Activated T-cell treated with anti-CD3 and anti-CD28 coated beads for 4 hours (primary cell): ENCODE measurements around the gene IZUMO1R.
"Not testable (repeated sequence)": the region's sequence is repeated elsewhere in the genome, so short reads cannot be mapped to it uniquely, and the experiment has no call there.

Experiments used
- DNase-seq: peaks from one replicate; pipeline ENCODE4 v3.0.0-alpha.2; 2020

The IZUMO1R gene

GRCh38 chr11:94303966-94304958 lies at the start of gene IZUMO1R:
TSS of gene IZUMO1R (plus strand) at chr11:94304580. CDS start at chr11:94305637, 1,057 bp downstream.
- DNase-seq, result no peak

DNA sequence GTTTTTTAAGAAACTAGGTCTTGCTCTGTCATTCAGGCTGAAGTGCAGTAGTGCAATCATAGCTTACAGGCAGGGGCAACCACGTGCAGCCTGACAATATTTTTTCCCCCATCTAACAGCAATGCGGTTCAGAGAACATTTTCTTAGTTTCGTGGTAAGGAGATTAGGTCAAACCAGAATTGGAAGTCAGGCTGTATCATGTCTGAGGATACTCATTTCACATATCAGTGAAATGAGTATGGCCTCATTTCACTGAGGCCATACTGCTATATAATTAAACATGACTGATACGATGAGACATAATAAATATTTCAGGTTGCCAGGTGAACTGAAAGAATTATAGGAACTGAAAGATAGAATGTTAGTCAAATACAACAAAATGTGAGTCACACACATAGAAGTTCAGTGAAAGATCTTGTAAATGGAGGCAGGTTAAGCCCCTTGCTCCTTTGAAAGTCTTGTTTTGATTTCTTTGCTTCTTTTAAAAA lies 32.5 kb upstream of the IZUMO1R start:
- DNase-seq, result no peak

GRCh38 chr11:94272738-94273313 lies 31.6 kb upstream of the IZUMO1R start:
- no peak for DNase-seq

- DNase-seq, result no peak
Observed at GRCh38 chr11:94275961-94276360, 28.4 kb upstream of the IZUMO1R start.

DNA sequence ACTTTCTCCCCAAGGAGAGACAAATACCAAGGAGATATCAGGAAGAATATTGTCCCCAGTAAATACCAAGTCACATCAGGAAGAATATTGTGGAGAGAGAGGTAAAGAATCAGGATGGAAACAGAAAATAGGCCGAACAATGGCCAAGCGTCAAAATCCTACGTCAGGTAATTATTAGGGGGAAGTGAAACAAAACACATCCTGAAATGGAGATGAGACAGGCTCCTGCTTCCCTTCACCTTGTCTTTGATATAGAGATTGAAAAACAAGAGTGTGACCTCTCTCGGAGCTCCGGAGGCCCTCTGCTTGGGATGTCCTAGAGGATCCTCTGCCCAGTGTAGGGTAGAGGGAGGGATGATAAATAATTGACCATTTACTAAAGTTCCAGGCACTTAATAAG lies 27.4 kb upstream of the IZUMO1R start:
- DNase-seq, result no peak

GRCh38 chr11:94278207-94278606 lies 26.2 kb upstream of the IZUMO1R start:
- DNase-seq, result not testable (repeated sequence)

DNA sequence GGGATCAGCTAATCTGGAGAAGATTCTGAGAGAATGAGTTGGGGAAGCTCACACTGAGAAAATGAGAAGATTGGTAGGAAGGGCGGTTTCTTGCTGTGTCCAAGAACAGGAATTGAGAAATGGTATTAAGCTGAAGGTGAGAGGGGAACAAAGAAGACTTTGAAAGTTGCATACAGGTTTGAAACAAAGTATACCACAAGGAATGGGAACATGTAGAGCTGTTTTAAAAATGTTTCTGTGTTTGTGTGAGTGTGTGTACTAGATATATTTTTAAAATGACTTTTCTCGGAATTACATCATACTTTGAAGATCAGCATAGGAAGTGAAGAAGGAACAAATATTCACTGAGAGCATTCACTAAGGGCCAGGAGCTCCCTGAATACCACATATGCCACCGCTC lies 24.4 kb upstream of the IZUMO1R start:
- no peak for DNase-seq

DNA sequence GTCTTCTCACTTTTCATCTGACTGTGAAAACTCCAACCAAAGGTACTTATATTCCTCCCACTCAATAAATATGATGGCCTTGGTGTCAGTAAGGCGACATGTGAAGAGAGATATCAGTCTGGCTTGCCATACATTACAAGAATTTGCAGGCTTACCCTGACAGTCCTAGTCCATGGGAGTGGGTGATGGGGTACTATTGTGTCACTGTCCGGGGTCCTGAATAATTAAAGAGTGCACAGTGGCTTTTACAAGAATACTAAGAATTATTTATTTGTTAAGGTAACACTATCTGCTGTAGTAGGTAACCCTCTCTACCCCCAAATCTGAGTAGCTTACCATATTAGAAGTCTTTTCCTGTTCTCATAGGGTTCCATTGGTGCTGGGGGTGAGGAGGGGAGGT lies 23.1 kb upstream of the IZUMO1R start:
- no peak for DNase-seq

- DNase-seq, result no peak
Observed at GRCh38 chr11:94283678-94284077, 20.7 kb upstream of the IZUMO1R start.

- DNase-seq, result no peak
Observed at GRCh38 chr11:94295534-94295933, 8.8 kb upstream of the IZUMO1R start.

DNA sequence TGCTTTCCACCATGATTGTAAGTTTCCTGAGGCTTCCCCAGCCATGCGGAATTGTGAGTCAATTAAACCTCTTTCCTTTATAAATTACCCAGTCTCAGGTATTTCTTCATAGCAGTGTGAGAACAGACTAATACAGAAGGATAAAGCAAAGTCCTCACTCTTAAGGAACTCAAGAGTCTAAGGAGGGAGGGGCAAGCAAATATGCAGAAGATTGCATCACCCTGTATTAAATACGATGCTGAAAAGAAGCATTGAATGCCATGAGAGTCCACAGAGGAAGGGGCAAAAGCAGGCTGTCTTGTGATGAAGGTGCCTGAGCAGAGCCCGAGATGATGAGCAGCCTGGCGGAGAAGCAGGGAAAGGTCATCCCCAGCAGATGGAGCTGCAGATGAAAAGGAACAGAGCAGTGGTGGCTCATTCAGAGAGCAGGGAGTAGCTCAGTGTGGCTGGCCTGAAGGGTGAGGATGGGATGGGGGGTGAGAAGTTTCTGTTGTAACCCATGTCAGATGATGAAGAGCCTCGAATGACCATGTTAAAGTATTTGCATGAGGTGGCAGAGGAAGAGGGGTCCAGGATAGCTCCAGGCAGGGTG lies 6.3 kb upstream of the IZUMO1R start:
- no peak for DNase-seq

DNA sequence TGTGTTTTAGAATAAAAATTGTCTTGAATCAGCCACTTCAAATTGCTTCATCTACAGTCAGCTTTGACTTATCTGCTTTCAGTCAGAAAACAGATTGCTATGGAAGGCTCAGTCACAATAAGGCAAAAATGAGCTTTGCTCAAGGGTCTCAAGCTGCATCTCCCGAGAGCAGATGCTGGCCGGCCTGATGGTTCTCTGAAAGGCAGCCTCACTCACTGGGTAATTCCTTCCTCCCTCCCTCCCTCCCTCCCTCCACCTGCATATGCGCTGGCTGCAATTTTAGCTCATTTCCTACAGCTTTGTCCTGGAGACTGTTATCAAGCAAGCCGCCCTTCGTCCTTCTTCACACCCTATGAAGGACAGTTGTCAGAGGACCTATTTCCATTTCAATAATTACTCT lies 1.6 kb upstream of the IZUMO1R start:
- DNase-seq, result no peak

GRCh38 chr11:94305146-94305545 lies 766 bp downstream of the IZUMO1R start:
- DNase-seq, result no peak

DNA sequence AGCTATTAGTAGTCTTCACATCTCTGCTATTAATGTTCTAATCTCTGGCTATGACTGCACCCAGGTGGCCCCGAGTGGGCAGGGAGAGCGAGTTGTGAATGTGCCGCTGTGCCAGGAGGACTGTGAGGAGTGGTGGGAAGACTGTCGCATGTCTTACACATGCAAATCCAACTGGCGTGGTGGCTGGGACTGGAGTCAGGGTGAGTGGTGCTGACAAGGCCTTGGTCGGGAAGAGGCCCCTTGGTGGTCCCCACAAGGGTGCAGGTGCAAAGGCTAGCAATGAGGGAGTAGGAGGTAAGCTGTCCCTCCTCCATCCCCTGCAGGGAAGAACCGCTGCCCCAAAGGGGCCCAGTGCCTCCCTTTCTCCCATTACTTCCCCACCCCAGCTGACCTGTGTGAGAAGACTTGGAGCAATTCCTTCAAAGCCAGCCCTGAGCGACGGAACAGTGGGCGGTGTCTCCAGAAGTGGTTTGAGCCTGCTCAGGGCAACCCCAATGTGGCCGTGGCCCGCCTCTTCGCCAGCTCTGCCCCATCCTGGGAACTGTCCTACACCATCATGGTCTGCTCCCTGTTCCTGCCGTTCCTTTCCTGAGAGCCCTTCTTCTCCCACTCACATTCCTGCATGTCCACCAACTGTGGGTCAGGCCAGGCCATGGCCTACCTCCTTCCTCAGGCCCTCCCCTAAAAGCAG lies 2.9 kb downstream of the IZUMO1R start:
- no peak for DNase-seq

GRCh38 chr11:94308024-94308423 lies 3.6 kb downstream of the IZUMO1R start:
- DNase-seq, result no peak

- no peak for DNase-seq
Observed at GRCh38 chr11:94309757-94310156, 5.4 kb downstream of the IZUMO1R start.

DNA sequence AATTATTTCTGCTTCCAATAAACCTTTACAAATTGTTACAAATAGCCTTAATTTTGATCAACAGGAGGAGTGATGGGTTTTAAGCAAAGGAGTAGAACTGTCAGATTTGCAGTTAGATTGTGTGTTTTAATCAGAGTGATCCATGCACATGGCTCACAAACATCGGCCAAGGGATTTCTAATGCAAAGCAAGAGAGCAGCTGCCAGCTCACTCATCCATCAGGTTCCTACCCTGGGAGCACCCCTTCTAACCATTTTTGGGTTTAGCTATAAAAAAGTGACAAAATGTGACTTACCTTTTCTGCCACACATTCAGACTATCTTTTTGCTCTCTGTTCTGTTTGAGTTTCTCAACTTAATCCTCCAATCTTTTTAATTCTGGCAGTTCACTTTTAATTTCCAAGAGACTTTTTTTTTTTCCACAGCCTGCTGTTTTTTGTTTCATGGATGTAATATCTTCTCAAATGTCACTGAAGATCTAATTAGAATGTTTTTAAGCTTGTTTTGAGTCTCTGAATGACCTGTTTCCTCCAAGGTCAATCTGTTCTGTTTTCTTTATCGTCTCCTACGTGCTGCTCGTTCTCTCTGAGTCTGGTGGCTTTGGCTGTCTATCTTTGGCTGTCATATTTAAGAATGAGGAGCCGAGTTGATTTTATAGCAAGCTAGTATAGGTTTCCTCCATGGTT lies 6.0 kb downstream of the IZUMO1R start:
- DNase-seq, result no peak

GRCh38 chr11:94312339-94312738 lies 8.0 kb downstream of the IZUMO1R start:
- no peak for DNase-seq

GRCh38 chr11:94314064-94314463 lies 9.7 kb downstream of the IZUMO1R start:
- no peak for DNase-seq

GRCh38 chr11:94315664-94316063 lies 11.3 kb downstream of the IZUMO1R start:
- DNase-seq, result no peak

- DNase-seq, result no peak
Observed at GRCh38 chr11:94322501-94322900, 18.1 kb downstream of the IZUMO1R start.

DNA sequence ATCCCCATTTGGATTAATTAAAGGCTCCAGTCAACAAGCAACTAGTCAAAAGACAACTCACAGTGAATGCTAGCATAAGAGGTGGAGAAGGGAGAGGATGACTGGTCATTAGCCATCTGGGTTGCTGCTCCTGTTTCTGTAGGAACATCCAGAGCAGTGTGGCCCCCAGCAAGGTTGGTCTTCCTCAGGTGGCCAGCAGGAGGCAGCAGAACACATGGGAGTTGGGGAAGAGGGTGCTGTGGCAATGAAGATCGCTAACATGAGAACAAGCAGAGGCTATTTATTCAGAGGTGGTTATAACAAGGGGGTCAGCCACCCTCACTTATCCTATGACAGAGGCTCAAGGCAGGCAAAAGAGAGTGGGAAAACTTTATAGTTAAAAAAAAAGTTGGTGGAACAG lies 21.3 kb downstream of the IZUMO1R start:
- peak; percentile 1 for DNase-seq

DNA sequence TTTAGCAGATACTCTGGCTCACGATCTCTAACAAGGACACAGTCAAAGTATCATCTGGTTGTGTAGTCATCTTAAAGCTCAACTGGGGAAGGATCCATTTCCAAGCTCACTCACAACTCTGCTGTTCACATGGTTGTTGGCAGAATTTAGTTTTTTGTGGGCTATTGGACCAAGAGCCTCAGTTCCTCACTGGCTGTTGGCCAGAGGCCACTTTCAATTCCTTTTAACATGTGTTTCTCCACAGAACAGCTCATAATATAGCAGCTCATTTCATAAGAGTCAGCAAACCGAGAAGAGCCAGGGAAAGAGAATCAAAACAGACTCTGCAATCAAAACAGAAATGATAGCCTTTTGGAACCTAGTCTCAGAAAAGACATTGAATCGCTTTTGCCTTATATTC lies 22.6 kb downstream of the IZUMO1R start:
- DNase-seq, result no peak
